SK-N-MC (cell line): ENCODE results near the gene ZBTB46.

Source experiments
- DNase-seq: peaks from one replicate; pipeline ENCODE4 v3.0.0-alpha.2; 2011; ENCODE audit warnings: low read depth, low spot score
- H3K27ac ChIP-seq: fragments of 200-600 bp; sonication (generic); 2 replicates; pipeline ENCODE4 v1.5.1; 2016; ENCODE audit warnings: mixed run types
- H3K36me3 ChIP-seq: fragments of 200-600 bp; sonication (generic); 2 replicates; pipeline ENCODE4 v1.6.1; 2017; ENCODE audit warnings: antibody characterized with exemption, low read length, mixed read lengths; ENCODE audit not compliant: insufficient read depth
- H3K4me3 ChIP-seq: fragments of 200-600 bp; sonication (generic); 2 replicates; pipeline ENCODE4 v1.5.1; 2016
- H3K9ac ChIP-seq: fragments of 200-600 bp; sonication (generic); 2 replicates; pipeline ENCODE4 v1.8.0; 2017; ENCODE audit warnings: mixed run types, mixed read lengths; ENCODE audit not compliant: insufficient read length
- H3K9me3 ChIP-seq: fragments of 200-600 bp; sonication (generic); 2 replicates; pipeline ENCODE4 v1.6.1; 2017; ENCODE audit warnings: low read depth, mild to moderate bottlenecking, antibody characterized with exemption, low read length, moderate library complexity, mixed read lengths
- EZH2 ChIP-seq: fragments of 200-600 bp; sonication (generic); IDR thresholded peaks from one replicate; pipeline ENCODE4 v1.6.1; 2017; ENCODE audit warnings: antibody characterized with exemption
- FOXP2 ChIP-seq: optimal IDR thresholded peaks from 2 replicates; pipeline ENCODE3; 2011; ENCODE audit warnings: mild to moderate bottlenecking, moderate library complexity; ENCODE audit not compliant: insufficient read depth; ENCODE audit errors: extremely low read length, control extremely low read depth
- POLR2AphosphoS5 ChIP-seq: IDR thresholded peaks from 2 replicates; pipeline ENCODE4 v1.6.1; 2012; ENCODE audit warnings: mild to moderate bottlenecking, low read depth, low read length, borderline replicate concordance

The ZBTB46 gene

GRCh38 chr20:63833776-63834490, 2.9 kb upstream of the ZBTB46 start:
- TF ChIP-seq EZH2 (no peak), FOXP2 (no peak), POLR2AphosphoS5 (no peak)
- no peak overlapping the region for H3K9ac ChIP-seq
- H3K4me3 ChIP-seq: no peak overlapping the region
- H3K36me3 ChIP-seq: no peaks in the 10 kb centered on the region
- no peak for DNase-seq
- no peak overlapping the region for H3K27ac ChIP-seq
- H3K9me3 ChIP-seq: no peaks in the 10 kb centered on the region

GRCh38 chr20:63831993-63832686, 1.1 kb upstream of the ZBTB46 start:
- Histone ChIP-seq H3K27ac (no peak overlapping the region), H3K4me3 (peak overlapping the region; percentile 63), H3K9me3 (no peaks in the 10 kb centered on the region), H3K9ac (no peak overlapping the region), H3K36me3 (no peaks in the 10 kb centered on the region)
- DNase-seq: no peak
- no peak for TF ChIP-seq POLR2AphosphoS5
- TF ChIP-seq FOXP2: no peak
- no peak for TF ChIP-seq EZH2

GRCh38 chr20:63831646-63831992, 555 bp upstream of the ZBTB46 start:
- DNase-seq: no peak
- Histone ChIP-seq H3K36me3 (no peaks in the 10 kb centered on the region), H3K9ac (no peak overlapping the region), H3K27ac (no peak overlapping the region), H3K9me3 (no peaks in the 10 kb centered on the region), H3K4me3 (peak overlapping the region; percentile 63)
- TF ChIP-seq POLR2AphosphoS5 (no peak), FOXP2 (no peak), EZH2 (no peak)

- no peak for DNase-seq
- TF ChIP-seq POLR2AphosphoS5 (no peak), FOXP2 (no peak)
- H3K9me3 ChIP-seq: no peaks in the 10 kb centered on the region
- H3K36me3 ChIP-seq: no peaks in the 10 kb centered on the region
- no peak overlapping the region for H3K27ac ChIP-seq
- H3K9ac ChIP-seq: peak overlapping the region; percentile 15
- H3K4me3 ChIP-seq: peak overlapping the region; percentile 74
These were observed 874 bp downstream of the ZBTB46 start for GRCh38 chr20:63829945-63830835.

GRCh38 chr20:63829603-63829944, 1.5 kb downstream of the ZBTB46 start:
- no peaks in the 10 kb centered on the region for H3K9me3 ChIP-seq
- H3K4me3 ChIP-seq: peak overlapping the region; percentile 74
- DNase-seq: no peak
- H3K36me3 ChIP-seq: no peaks in the 10 kb centered on the region
- no peak overlapping the region for H3K27ac ChIP-seq
- TF ChIP-seq FOXP2: no peak
- TF ChIP-seq POLR2AphosphoS5: no peak
- TF ChIP-seq EZH2: no peak
- peak overlapping the region; percentile 15 for H3K9ac ChIP-seq

- H3K9me3 ChIP-seq: no peaks in the 10 kb centered on the region
- no peak for DNase-seq
- H3K4me3 ChIP-seq: no peak overlapping the region
- no peak overlapping the region for H3K27ac ChIP-seq
- TF ChIP-seq FOXP2 (no peak), POLR2AphosphoS5 (no peak), EZH2 (no peak)
- no peaks in the 10 kb centered on the region for H3K36me3 ChIP-seq
- H3K9ac ChIP-seq: no peak overlapping the region
These were observed 2.1 kb downstream of the ZBTB46 start for GRCh38 chr20:63828951-63829350.

GRCh38 chr20:63828545-63828944, 2.5 kb downstream of the ZBTB46 start:
- no peak overlapping the region for H3K9ac ChIP-seq
- DNase-seq: no peak
- H3K4me3 ChIP-seq: no peak overlapping the region
- H3K27ac ChIP-seq: no peak overlapping the region
- no peaks in the 10 kb centered on the region for H3K36me3 ChIP-seq
- H3K9me3 ChIP-seq: no peaks in the 10 kb centered on the region
- no peak for TF ChIP-seq POLR2AphosphoS5
- TF ChIP-seq EZH2: no peak
- TF ChIP-seq FOXP2: no peak

GRCh38 chr20:63828124-63828523, 2.9 kb downstream of the ZBTB46 start:
- Histone ChIP-seq H3K9ac (no peak overlapping the region), H3K9me3 (no peaks in the 10 kb centered on the region), H3K36me3 (no peaks in the 10 kb centered on the region), H3K4me3 (no peak overlapping the region), H3K27ac (no peak overlapping the region)
- no peak for DNase-seq
- TF ChIP-seq EZH2 (no peak), FOXP2 (no peak), POLR2AphosphoS5 (no peak)
